HG03521 (cell line): Measurements from ENCODE around the gene FBF1.
"Not testable (repeated sequence)": the region's sequence is repeated elsewhere in the genome, so short reads cannot be mapped to it uniquely, and the experiment has no call there.

Experiments used
- ATAC-seq: cut with Tn5 transposase; IDR thresholded peaks from one replicate; pipeline ENCODE4 v1.9.1; 2021; ENCODE audit warnings: mild to moderate bottlenecking, moderate library complexity; ENCODE audit not compliant: unreplicated experiment

Gene FBF1, protein sequence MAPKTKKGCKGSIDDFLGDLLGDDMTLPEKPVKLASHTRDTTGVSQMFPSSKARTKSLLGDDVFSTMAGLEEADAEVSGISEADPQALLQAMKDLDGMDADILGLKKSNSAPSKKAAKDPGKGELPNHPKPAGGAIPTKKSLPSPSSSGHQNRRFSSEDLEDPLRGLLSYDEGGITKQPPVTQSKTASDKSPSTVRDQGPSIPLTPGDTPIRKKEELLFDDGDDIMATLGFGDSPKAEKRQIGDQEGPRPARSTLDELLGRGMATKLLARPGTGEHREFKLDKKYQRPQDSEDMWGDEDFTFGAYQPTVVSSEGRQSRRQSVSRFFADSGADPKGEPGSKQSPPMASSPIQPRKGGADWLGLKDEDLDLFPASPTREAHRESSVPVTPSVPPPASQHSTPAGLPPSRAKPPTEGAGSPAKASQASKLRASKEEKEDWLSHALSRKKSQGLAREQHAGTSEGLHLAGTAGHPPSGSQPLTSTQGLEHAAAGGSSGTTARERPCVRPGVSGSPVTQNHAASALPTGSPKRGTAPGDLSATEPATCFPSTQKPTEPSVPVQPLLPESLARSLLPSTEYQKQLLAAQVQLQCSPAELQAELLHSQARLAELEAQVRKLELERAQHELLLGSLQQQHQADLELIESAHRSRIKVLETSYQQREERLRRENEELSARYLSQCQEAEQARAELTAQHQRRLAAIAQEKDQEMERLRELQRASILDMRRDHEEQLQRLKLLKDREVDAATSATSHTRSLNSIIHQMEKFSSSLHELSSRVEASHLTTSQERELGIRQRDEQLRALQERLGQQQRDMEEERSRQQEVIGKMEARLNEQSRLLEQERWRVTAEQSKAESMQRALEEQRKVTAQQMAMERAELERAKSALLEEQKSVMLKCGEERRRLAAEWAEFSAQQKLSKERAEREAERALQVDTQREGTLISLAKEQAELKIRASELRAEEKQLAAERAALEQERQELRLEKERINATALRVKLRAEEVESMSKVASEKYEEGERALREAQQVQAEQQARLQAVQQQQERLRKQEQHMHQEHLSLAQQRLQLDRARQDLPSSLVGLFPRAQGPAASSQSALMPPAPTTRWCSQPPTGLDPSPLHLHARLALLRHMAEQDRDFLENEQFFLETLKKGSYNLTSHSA

GRCh38 chr17:75940727-75941441, at the start of gene FBF1:
Gene FBF1 (minus strand): TSS chr17:75941042. CDS start chr17:75938149, 2,893 bp downstream.
- peak; percentile 96 for ATAC-seq

- no peak for ATAC-seq
Measured at GRCh38 chr17:75987041-75987440, 46.2 kb upstream of the FBF1 start.

DNA sequence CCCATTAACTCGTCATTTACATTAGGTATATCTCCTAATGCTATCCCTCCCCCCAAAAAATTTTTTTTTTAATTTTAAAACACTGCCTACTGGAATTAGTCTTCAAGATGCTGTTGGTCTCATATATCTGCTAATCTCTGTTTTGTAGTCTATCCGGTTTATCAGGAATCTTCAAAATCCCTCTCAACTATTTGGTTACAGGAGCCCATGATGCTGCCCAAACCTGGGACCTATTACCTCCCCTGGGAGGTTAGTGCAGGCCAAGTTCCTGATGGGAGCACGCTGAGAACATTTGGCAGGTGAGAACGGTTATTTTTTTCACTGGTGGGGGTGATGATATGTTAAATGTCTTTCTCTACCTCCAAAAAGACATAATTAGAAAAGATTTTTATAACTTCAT, 45.1 kb upstream of the FBF1 start:
- no peak for ATAC-seq

DNA sequence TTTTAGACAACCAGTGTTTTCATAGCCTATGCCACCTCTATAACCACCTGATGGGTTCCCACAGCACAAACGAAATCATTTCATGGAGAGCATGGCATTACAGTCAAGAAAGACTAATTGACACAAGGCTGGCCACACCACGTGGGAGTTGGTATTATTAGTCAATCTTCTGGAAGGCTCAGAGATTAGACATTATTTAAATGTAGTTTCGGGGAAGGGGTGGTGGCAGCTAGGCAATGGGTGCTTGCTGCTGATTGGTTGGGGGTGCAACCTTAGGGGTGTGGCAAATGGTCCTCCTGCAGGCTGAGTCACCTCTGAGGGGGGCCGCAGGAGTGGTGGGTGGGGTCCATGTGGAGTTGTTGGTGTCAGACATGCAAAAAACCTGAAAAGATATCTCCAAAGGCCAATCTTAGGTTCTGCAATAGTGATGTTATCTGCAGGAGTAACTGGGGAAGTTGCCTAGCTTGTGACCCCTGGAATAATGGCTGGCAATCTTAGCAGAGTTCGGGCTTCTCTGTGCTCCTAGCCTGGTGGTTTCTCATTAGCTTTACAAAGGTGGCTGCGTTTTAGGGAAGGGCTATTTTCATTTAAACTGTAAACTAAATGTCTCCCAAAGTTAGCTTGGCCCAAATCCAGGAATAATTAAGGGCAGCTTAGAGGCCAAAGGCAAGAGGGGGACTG, 42.8 kb upstream of the FBF1 start:
- no peak for ATAC-seq

- no peak for ATAC-seq
Measured at GRCh38 chr17:75981019-75981615, 40.3 kb upstream of the FBF1 start.

DNA sequence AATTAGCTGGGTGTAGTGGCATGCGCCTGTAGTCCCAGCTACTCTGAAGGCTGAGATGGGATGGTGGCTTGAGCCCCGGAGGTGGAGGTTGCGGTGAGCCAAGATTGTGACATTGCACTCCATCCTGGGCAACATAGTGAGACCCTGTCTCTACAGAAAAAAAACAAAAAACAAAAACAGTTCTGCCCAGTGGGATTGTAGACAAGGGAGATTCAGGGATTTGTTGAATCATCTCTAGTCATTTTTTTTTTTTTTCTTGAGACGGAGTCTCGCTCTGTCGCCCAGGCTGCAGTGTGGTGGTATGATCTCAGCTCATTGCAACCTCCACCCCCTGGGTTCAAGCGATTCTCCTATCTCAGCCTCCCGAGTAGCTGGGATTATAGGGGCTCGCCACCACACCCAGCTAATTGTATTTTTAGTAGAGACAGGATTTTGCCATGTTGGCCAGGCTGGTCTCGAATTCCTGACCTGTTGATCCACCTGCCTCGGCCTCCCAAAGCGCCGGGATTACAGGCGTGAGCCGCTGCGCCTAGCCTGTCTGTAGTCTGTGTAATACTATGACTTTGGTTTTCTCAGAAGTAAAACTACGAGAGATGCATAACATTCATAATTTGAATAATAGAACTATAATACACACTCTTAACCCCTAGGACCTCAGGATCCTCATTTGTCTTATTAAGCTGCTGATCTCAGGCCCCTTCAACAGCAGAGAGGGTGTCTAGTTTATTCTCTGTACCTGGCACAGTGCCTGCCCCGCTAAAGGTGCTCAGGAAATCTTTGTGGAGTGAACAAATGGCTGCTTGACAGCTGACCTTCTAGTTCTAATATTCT, 39.6 kb upstream of the FBF1 start:
- no peak for ATAC-seq

DNA sequence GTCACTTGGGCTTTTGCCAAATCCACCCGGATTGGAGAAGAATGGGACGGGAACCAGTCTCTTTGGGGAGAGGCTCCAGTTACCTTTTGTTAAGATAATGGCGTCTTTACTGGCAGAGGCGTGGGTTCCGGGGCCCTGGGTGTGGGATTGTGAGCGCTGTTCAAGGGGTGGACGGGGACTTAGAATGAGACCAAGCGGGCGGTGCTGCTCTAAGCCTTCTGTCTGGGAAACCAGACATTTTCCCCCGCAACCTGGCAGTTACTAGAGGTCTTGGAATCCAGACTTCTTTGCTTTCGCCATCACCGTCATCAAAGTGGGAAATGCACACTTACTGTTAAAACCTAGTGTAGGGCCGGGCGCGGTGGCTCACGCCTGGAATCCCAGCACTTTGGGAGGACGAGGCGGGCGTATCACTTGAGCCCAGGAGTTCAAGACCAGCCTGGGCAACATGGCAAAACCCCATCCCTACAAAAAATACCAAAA, 38.9 kb upstream of the FBF1 start:
- no peak for ATAC-seq

GRCh38 chr17:75978938-75979704, 38.3 kb upstream of the FBF1 start, which contains the start of the genes ACOX1 and TEN1:
Gene ACOX1 (minus strand): TSS chr17:75979166. CDS start chr17:75979073, 93 bp downstream.
Gene TEN1 (plus strand): TSS chr17:75979240. CDS start chr17:75986193, 6,953 bp downstream.
- ATAC-seq: peak; percentile 88

- no peak for ATAC-seq
Measured at GRCh38 chr17:75976175-75976848, 35.5 kb upstream of the FBF1 start.

DNA sequence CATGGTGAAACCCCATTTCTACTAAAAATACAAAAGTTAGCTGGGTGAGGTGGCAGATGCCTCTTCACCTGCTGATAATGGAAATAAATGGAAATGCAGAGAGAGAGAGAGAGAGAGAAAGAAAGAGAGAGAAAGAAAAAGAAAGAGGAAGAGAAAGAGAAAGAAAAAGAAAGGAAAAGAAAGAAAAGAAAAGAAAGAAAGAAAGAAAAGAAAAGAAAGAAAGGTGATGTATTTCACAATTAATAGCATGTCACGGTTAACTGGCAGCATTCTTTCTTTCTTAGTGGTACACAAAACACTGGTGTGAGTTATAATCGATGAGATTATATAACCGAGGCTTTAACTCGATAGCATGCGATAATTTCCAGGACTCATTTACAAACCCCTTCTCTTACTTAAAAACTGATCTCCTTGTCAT, 34.9 kb upstream of the FBF1 start:
- ATAC-seq: no peak

DNA sequence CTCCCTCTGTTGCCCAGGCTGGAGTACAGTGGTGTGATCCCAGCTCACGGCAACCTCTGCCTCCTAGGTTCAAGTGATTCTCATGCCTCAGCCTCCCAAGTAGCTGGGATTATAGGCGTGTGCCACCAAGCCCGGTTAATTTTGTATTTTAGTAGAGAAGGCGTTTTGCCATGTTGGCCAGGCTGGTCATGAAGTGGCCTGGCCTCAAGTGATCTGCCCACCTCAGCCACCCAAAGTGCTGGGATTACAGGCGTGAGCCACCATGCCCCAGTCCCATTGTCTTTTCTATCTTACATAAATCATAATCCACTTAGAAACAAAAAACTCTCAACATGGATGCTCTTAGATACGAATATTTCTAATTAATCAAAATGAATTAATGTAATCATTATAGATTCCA, 34.3 kb upstream of the FBF1 start:
- ATAC-seq: not testable (repeated sequence)

- ATAC-seq: no peak
Measured at GRCh38 chr17:75970626-75971025, 29.8 kb upstream of the FBF1 start.

DNA sequence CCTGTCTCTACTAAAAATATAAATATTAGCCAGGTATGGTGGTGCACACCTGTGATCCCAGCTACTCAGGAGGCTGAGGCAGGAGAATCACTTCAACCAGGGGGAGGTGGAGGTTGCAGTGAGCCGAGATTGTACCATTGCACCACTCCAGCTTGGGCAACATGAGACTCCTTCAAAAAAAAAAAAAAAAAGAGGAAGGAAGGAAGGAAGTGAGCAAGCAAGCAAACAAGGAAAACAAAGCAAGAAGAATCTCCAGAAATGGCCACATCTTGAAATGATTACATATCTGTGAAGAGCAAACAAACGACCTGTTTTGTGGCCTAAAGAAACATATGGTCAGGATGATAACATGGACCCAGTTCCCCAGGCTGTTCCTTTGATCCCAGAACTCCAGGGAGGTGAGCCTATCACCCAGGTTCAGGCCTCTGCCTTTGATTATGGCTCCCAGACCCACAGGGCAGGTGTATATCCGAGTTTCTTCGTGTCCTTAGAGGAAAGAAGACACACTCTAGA, 29.2 kb upstream of the FBF1 start:
- no peak for ATAC-seq

- not testable (repeated sequence) for ATAC-seq
Measured at GRCh38 chr17:75969044-75969443, 28.2 kb upstream of the FBF1 start.

DNA sequence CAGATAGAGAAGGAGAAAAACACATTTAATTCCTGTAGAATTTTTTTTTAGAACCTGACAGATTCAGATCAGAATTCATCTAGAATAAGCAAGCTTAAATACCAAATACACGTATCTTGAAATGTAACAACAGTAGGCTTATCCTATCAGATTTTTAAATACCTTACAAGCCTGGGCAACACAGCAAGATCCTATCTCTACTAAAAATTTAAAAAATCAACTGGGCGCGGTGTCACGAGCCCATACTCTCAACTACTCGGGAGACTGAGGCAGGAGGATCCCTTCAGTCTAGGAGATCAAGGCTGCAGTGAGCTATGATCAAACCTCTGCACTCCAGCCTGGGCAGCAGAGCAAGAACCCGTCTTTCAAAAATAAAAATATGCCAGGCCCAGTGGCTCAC, 24.6 kb upstream of the FBF1 start:
- no peak for ATAC-seq

- ATAC-seq: no peak
Measured at GRCh38 chr17:75959839-75960511, 19.1 kb upstream of the FBF1 start.
